ENCODE results near the gene ANKRD29.

Gene ANKRD29

GRCh38 chr18:23694637-23695430 is 32.1 kb upstream of the ANKRD29 start:
- no peak for TF ChIP-seq CTCF (IDR thresholded peaks at IDR 0.05; ENCODE audit: low read depth, low read length)
- no peak overlapping the region for H3K4me3 ChIP-seq (ENCODE audit: low read depth, low read length)
- no peak for DNase-seq (ENCODE audit: low read depth, low spot score)
- in situ Hi-C loops (cut with HindIII; ENCODE audit: low sequenced_read_pairs) = no loop called here

GRCh38 chr18:23693846-23694245 is 31.1 kb upstream of the ANKRD29 start:
- no peak overlapping the region for H3K4me3 ChIP-seq (ENCODE audit: low read depth, low read length)
- TF ChIP-seq CTCF (IDR thresholded peaks at IDR 0.05; ENCODE audit: low read depth, low read length) = no peak
- in situ Hi-C loops (cut with HindIII; ENCODE audit: low sequenced_read_pairs) = no loop called here
- no peak for DNase-seq (ENCODE audit: low read depth, low spot score)

- in situ Hi-C loops (cut with HindIII; ENCODE audit: low sequenced_read_pairs) = no loop called here
- DNase-seq (ENCODE audit: low read depth, low spot score) = no peak
- no peak overlapping the region for H3K4me3 ChIP-seq (ENCODE audit: low read depth, low read length)
- TF ChIP-seq CTCF (IDR thresholded peaks at IDR 0.05; ENCODE audit: low read depth, low read length) = no peak
Observed at GRCh38 chr18:23690505-23691068, 27.9 kb upstream of the ANKRD29 start.

GRCh38 chr18:23689616-23690504 is 27.1 kb upstream of the ANKRD29 start:
- H3K4me3 ChIP-seq (ENCODE audit: low read depth, low read length) = peak overlapping the region; percentile 28
- in situ Hi-C loops (cut with HindIII; ENCODE audit: low sequenced_read_pairs) = no loop called here
- no peak for DNase-seq (ENCODE audit: low read depth, low spot score)
- no peak for TF ChIP-seq CTCF (IDR thresholded peaks at IDR 0.05; ENCODE audit: low read depth, low read length)

GRCh38 chr18:23689031-23689615 is 26.4 kb upstream of the ANKRD29 start, which contains the start of gene LAMA3:
LAMA3 (plus strand) TSS chr18:23689453; CDS start chr18:23689684, 231 bp downstream.
- peak within 1 kb of the TSS; percentile 28 for H3K4me3 ChIP-seq (ENCODE audit: low read depth, low read length)
- peak; percentile 16 for TF ChIP-seq CTCF (IDR thresholded peaks at IDR 0.05; ENCODE audit: low read depth, low read length)
- in situ Hi-C loops (cut with HindIII; ENCODE audit: low sequenced_read_pairs) = no loop called here
- peak; percentile 28 for DNase-seq (ENCODE audit: low read depth, low spot score)

- in situ Hi-C loops (cut with HindIII; ENCODE audit: low sequenced_read_pairs) = no loop called here
- DNase-seq (ENCODE audit: low read depth, low spot score) = no peak
- no peak overlapping the region for H3K4me3 ChIP-seq (ENCODE audit: low read depth, low read length)
- TF ChIP-seq CTCF (IDR thresholded peaks at IDR 0.05; ENCODE audit: low read depth, low read length) = no peak
Observed at GRCh38 chr18:23688528-23688927, 25.8 kb upstream of the ANKRD29 start.
